CD4-positive, alpha-beta memory T cell (primary cell): ENCODE measurements around the gene PHB1. TPM values are rescaled to one million over a fixed set of nuclear protein-coding genes. Genes with fewer than 3 reads are reported as not detected.

ENCODE experiments used
- CTCF ChIA-PET: fragments of 350-600 bp; sonication (Branson Sonifier 250); formaldehyde crosslinking; loops from one replicate; lab custom pipeline; 2021; ENCODE audit warnings: inconsistent platforms; ENCODE audit not compliant: partially characterized antibody; lab: Charles Lee
- POLR2A ChIA-PET: fragments of 350-600 bp; sonication (Branson Sonifier 250); formaldehyde crosslinking; loops from one replicate; lab custom pipeline; 2021; ENCODE audit not compliant: partially characterized antibody; lab: Charles Lee
- DNase-seq, 5 donors: peaks; one replicate each; pipeline versions ENCODE4 v3.0.0 to v3.0.0-alpha.2; 2020 to 2022; ENCODE audit warnings: mixed read lengths in 1 of 5
- H3K27ac ChIP-seq: one replicate; pipeline ENCODE4 v1.7.0; 2013; ENCODE audit warnings: low read depth, low read length
- H3K27me3 ChIP-seq: 2 replicates; pipeline ENCODE4 v1.7.0; 2013; ENCODE audit warnings: mild to moderate bottlenecking, low read length, moderate library complexity; ENCODE audit not compliant: insufficient read depth
- H3K36me3 ChIP-seq: 2 replicates; pipeline ENCODE4 v1.7.0; 2013; ENCODE audit warnings: mild to moderate bottlenecking, low read length, moderate library complexity; ENCODE audit not compliant: insufficient read depth
- H3K4me1 ChIP-seq: 2 replicates; pipeline ENCODE4 v1.7.0; 2013; ENCODE audit warnings: mild to moderate bottlenecking, low read length, moderate library complexity; ENCODE audit not compliant: insufficient read depth
- H3K4me3 ChIP-seq, 2 donors: one replicate each; pipeline ENCODE4 v1.7.0; 2013; ENCODE audit warnings: low read length in 2 of 2, mild to moderate bottlenecking in 1 of 2
- H3K9me3 ChIP-seq, 2 donors: one replicate each; pipeline ENCODE4 v1.7.0; 2013; ENCODE audit warnings: low read length in 2 of 2, control low read depth in 1 of 2; ENCODE audit not compliant: control insufficient read depth in 1 of 2
- H3K27ac Mint-ChIP-seq, 7 donors: one replicate each; pipeline ENCODE4 v1.8.0; 2020 to 2021; ENCODE audit warnings: mixed read lengths in 7 of 7, mild to moderate bottlenecking in 6 of 7, inconsistent platforms in 3 of 7, moderate library complexity in 3 of 7
- H3K27me3 Mint-ChIP-seq, 2 donors: one replicate each; pipeline ENCODE4 v1.8.0; 2020 to 2021; ENCODE audit warnings: mixed read lengths in 2 of 2
- H3K36me3 Mint-ChIP-seq, 2 donors: one replicate each; pipeline ENCODE4 v1.8.0; 2020 to 2021; ENCODE audit warnings: mixed read lengths in 2 of 2, inconsistent platforms in 1 of 2, mild to moderate bottlenecking in 1 of 2
- H3K4me1 Mint-ChIP-seq, 4 donors: one replicate each; pipeline ENCODE4 v1.8.0; 2020 to 2021; ENCODE audit warnings: mixed read lengths in 4 of 4, mild to moderate bottlenecking in 1 of 4
- H3K4me3 Mint-ChIP-seq, 8 donors: one replicate each; pipeline ENCODE4 v1.8.0; 2020 to 2021; ENCODE audit warnings: mixed read lengths in 8 of 8, mild to moderate bottlenecking in 7 of 8, moderate library complexity in 6 of 8, inconsistent platforms in 3 of 8
- H3K9me3 Mint-ChIP-seq, 8 donors: one replicate each; pipeline ENCODE4 v1.8.0; 2020 to 2021; ENCODE audit warnings: mixed read lengths in 8 of 8, mild to moderate bottlenecking in 5 of 8, inconsistent platforms in 3 of 8, moderate library complexity in 1 of 8
- intact Hi-C: fragments of 100-400 bp; cut with micrococcal nuclease; formaldehyde crosslinking; loops from one replicate; pipeline ENCODE4 v1.15.1; 2023
- polyA plus RNA-seq, 2 donors: library from polyadenylated mRNA; unstranded; fragments of 300-500 nt; fragmentation: Illumina TruSeq; gene quantifications; one replicate each; pipeline ENCODE4 v1.2.3, GENCODE V29; 2021
- total RNA-seq, 2 experiments: library from RNA; stranded (reverse); gene quantifications; one replicate each; pipeline ENCODE4 v1.2.3, GENCODE V29; 2021

PHB1 gene
- total and polyA plus RNA-seq, 4 experiments from 2014 or later, result 62.0 to 202 (median 108) TPM

DNA sequence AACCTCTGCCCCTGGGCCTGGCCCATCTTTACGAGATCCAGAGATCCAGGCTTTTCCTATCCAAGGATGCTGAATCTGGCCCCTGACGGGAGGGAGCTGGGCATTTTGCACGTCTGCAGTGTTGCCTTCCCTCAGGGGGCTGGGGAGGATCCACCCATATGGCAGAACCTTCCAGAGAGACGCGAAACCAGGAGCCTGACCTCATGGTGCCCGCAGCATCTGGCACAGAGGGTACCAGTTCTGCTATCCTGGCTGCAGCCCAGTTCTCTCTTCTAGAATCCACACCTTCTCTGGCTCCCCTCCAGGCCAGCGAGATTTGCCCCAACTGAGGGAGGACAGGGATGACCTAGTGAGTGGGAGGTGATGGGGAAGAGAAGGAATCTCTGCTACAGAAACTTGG lies 32.1 kb downstream of the PHB1 start:
- CTCF ChIA-PET, result interaction anchor here (0.6 kb wide), 1 partner anchor 10 kb away, joined by 3 read pairs; no protein-coding TSS in a partner anchor
- Mint-ChIP-seq H3K4me3 (no peak overlapping the region), H3K27ac (no peak overlapping the region), H3K4me1 (peaks cover 6 to 23% (median 12%) of the 10 kb centered on the region in 4 donors), H3K27me3 (no peaks in the 10 kb centered on the region), H3K9me3 (peaks cover 0 to 2% (median 0%) of the 10 kb centered on the region in 8 donors), H3K36me3 (peaks cover 0 to 14% of the 10 kb centered on the region in 2 donors)
- no peak for DNase-seq
- Histone ChIP-seq H3K27ac (no peak overlapping the region), H3K4me3 (no peak overlapping the region), H3K27me3 (no peaks in the 10 kb centered on the region), H3K9me3 (no peaks in the 10 kb centered on the region), H3K36me3 (no peaks in the 10 kb centered on the region), H3K4me1 (peaks cover 7% of the 10 kb centered on the region)
- intact Hi-C loops, result no loop called here
- POLR2A ChIA-PET, result no interaction called here

DNA sequence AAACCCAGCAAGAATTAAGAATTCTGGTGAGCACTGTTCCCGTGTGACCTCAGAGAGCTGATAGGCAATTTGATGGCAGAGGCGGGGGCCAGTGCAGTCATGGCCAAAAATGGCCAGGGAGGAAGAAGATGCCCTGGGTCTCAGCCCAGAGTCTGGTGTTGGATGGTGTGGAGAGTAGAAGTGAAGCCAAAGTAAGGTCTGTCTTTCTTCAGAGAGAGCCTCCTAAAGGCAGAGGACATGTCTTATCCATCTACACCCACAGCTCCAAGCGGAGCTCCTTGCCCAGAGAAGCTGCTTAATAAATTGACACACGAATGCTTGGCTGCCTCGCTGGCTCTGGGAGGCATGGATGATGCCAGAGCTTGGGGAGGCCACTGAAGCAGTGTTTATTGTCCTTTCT lies 32.9 kb downstream of the PHB1 start:
- CTCF ChIA-PET, result interaction anchor here (0.7 to 0.9 kb wide), 2 partner anchors 13 to 19 kb away, joined by 3 to 4 read pairs; no protein-coding TSS in a partner anchor

DNA sequence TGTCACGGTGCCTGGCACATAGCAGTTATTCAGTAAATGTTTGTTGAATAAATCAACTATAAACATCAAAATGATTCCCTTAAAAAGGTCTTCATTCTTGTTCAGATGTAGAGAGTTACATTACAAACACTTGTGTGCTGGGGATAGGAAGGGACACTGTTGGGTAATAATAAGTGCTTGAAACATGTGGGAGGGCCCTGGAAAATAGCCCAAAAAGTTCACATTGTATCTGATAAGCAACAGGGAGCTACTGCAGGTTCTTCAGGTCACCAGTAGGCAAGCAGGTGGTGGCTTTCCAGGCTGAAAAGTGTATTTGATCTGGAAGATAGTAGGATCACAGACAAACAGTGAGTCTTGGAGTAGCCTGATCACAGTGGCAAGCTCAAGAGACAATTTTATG lies 33.6 kb downstream of the PHB1 start:
- H3K27ac Mint-ChIP-seq, result peak overlapping the region in 2 of 7 donors; percentile 23 to 68
- Histone ChIP-seq H3K4me3 (no peak overlapping the region), H3K36me3 (no peaks in the 10 kb centered on the region), H3K27ac (no peak overlapping the region), H3K4me1 (no peaks in the 10 kb centered on the region), H3K9me3 (no peaks in the 10 kb centered on the region), H3K27me3 (no peaks in the 10 kb centered on the region)
- peaks cover 0 to 8% (median 3%) of the 10 kb centered on the region in 4 donors for H3K4me1 Mint-ChIP-seq
- H3K27me3 Mint-ChIP-seq, result no peaks in the 10 kb centered on the region
- no peak overlapping the region for H3K4me3 Mint-ChIP-seq
- POLR2A ChIA-PET, result no interaction called here
- intact Hi-C loops, result no loop called here
- no peak for DNase-seq
- CTCF ChIA-PET, result interaction anchor here (0.7 to 0.9 kb wide), 2 partner anchors 12 to 20 kb away, joined by 3 to 4 read pairs; no protein-coding TSS in a partner anchor
- H3K36me3 Mint-ChIP-seq, result peaks cover 0 to 14% of the 10 kb centered on the region in 2 donors
- no peaks in the 10 kb centered on the region for H3K9me3 Mint-ChIP-seq

More for the DNA sequence above, 32.9 kb downstream of the PHB1 start:
- H3K27me3 ChIP-seq, result no peaks in the 10 kb centered on the region
- POLR2A ChIA-PET, result interaction anchor here (0.6 kb wide), 1 partner anchor 40 kb away, joined by 3 read pairs; no protein-coding TSS in a partner anchor
- no peak for DNase-seq
- no peaks in the 10 kb centered on the region for H3K27me3 Mint-ChIP-seq
- no peaks in the 10 kb centered on the region for H3K4me1 ChIP-seq
- H3K36me3 ChIP-seq, result no peaks in the 10 kb centered on the region
- no peaks in the 10 kb centered on the region for H3K9me3 Mint-ChIP-seq
- H3K4me1 Mint-ChIP-seq, result peaks cover 0 to 15% (median 6%) of the 10 kb centered on the region in 4 donors
- H3K27ac ChIP-seq, result no peak overlapping the region
- H3K4me3 ChIP-seq, result no peak overlapping the region
- no peaks in the 10 kb centered on the region for H3K9me3 ChIP-seq
- H3K4me3 Mint-ChIP-seq, result no peak overlapping the region
- intact Hi-C loops, result no loop called here
- peak overlapping the region in 2 of 7 donors; percentile 28 to 29 for H3K27ac Mint-ChIP-seq
- H3K36me3 Mint-ChIP-seq, result peaks cover 0 to 14% of the 10 kb centered on the region in 2 donors

DNA sequence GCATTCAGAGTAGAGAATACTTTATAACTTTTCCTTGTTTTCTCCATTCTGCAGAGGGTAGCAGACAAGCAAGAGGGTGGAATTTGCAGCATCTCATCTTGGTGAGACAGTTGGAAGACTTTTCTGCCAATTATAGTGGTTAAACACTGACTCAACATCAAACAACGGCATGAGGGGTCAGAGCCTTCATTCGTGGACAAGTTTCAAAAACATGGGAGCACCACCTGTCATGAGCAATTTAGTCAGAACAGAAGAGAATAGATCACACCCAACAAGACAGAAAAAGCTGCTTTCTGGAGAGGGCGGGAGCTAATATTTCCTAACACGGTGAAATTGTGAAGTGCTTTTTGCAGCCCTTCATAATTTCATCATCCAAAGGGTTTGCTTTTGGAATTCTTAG lies 34.8 kb downstream of the PHB1 start:
- H3K4me1 Mint-ChIP-seq, result peaks cover 0 to 5% (median 2%) of the 10 kb centered on the region in 4 donors
- ChIA-PET POLR2A (no interaction called here), CTCF (interaction anchor here (0.6 kb wide), 1 partner anchor 200 kb away, joined by 3 read pairs; no protein-coding TSS in a partner anchor)
- peaks cover 0 to 16% of the 10 kb centered on the region in 2 donors for H3K36me3 Mint-ChIP-seq
- H3K36me3 ChIP-seq, result no peaks in the 10 kb centered on the region
- H3K27me3 ChIP-seq, result no peaks in the 10 kb centered on the region
- no peak for DNase-seq
- no peak overlapping the region for H3K4me3 Mint-ChIP-seq
- H3K27ac ChIP-seq, result no peak overlapping the region
- H3K4me3 ChIP-seq, result no peak overlapping the region
- H3K4me1 ChIP-seq, result no peaks in the 10 kb centered on the region
- intact Hi-C loops, result no loop called here
- no peaks in the 10 kb centered on the region for H3K9me3 Mint-ChIP-seq
- no peaks in the 10 kb centered on the region for H3K27me3 Mint-ChIP-seq
- H3K9me3 ChIP-seq, result no peaks in the 10 kb centered on the region
- no peak overlapping the region for H3K27ac Mint-ChIP-seq

DNA sequence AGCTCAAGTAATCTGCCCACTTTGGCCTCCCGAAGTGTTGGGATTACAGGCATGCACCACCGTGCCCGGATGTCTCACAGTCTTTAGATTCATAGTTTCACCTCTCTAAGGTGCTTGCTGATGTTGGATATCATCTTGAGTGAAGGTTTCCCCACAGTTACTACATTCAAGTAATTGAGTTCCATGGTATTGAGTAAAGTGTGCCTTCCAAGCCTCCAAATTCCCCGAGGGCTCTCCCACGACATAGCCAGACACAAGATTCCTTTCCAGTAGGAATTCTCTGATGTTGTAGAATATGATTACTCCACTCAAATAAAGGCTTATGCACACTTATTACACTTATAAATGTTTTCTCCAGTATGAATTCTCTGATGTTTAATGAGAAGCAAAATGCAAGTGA lies 36.4 kb downstream of the PHB1 start:
- intact Hi-C loops, result no loop called here
- H3K27me3 Mint-ChIP-seq, result no peaks in the 10 kb centered on the region
- H3K4me1 ChIP-seq, result no peaks in the 10 kb centered on the region
- H3K36me3 Mint-ChIP-seq, result peaks cover 0 to 16% of the 10 kb centered on the region in 2 donors
- no peak overlapping the region for H3K27ac ChIP-seq
- no peak for DNase-seq
- no peaks in the 10 kb centered on the region for H3K36me3 ChIP-seq
- CTCF ChIA-PET, result interaction anchor here (0.6 to 3.8 kb wide), 3 partner anchors 10 to 19 kb away, joined by 3 to 16 read pairs (median 3); no protein-coding TSS in a partner anchor
- POLR2A ChIA-PET, result interaction anchor here (1.0 kb wide), 1 partner anchor 10 kb away, joined by 3 read pairs; no protein-coding TSS in a partner anchor
- H3K4me1 Mint-ChIP-seq, result peaks cover 0 to 3% (median 0%) of the 10 kb centered on the region in 4 donors
- no peaks in the 10 kb centered on the region for H3K27me3 ChIP-seq
- peak overlapping the region in 1 of 7 donors; percentile 39 for H3K27ac Mint-ChIP-seq
- no peak overlapping the region for H3K4me3 Mint-ChIP-seq
- H3K4me3 ChIP-seq, result no peak overlapping the region
- no peaks in the 10 kb centered on the region for H3K9me3 ChIP-seq
- no peaks in the 10 kb centered on the region for H3K9me3 Mint-ChIP-seq

DNA sequence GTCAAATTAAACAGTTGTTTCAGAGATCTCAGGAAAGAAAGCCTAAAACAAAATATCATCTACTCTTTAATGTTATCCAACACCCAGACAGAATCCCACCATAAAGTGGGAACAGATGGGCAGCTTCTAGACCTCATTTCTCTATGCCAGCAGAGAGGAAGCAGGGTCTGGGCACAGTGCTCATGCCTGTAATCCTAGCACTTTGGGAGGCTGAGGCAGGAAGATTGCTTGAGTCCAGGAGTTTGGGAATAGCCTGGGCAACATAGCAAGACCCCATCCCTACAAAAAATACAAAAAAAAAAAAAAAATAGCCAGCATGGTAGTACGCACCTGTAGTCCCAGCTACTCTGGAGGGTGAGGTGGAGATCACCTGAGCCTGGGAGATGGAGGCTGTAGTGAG lies 39.1 kb downstream of the PHB1 start:
- peaks cover 0 to 3% (median 0%) of the 10 kb centered on the region in 4 donors for H3K4me1 Mint-ChIP-seq
- peaks cover 0 to 21% of the 10 kb centered on the region in 2 donors for H3K36me3 Mint-ChIP-seq
- Histone ChIP-seq H3K4me1 (no peaks in the 10 kb centered on the region), H3K36me3 (no peaks in the 10 kb centered on the region), H3K27ac (no peak overlapping the region), H3K4me3 (no peak overlapping the region), H3K9me3 (no peaks in the 10 kb centered on the region), H3K27me3 (no peaks in the 10 kb centered on the region)
- no peaks in the 10 kb centered on the region for H3K27me3 Mint-ChIP-seq
- no peak overlapping the region for H3K4me3 Mint-ChIP-seq
- no peak for DNase-seq
- H3K27ac Mint-ChIP-seq, result no peak overlapping the region
- CTCF ChIA-PET, result interaction anchor here (0.6 to 1.5 kb wide), 2 partner anchors 13 to 39 kb away, joined by 3 read pairs; no protein-coding TSS in a partner anchor
- H3K9me3 Mint-ChIP-seq, result no peaks in the 10 kb centered on the region
- POLR2A ChIA-PET, result interaction anchor here (1.8 kb wide), 1 partner anchor 15 kb away, joined by 4 read pairs; no protein-coding TSS in a partner anchor
- intact Hi-C loops, result no loop called here

DNA sequence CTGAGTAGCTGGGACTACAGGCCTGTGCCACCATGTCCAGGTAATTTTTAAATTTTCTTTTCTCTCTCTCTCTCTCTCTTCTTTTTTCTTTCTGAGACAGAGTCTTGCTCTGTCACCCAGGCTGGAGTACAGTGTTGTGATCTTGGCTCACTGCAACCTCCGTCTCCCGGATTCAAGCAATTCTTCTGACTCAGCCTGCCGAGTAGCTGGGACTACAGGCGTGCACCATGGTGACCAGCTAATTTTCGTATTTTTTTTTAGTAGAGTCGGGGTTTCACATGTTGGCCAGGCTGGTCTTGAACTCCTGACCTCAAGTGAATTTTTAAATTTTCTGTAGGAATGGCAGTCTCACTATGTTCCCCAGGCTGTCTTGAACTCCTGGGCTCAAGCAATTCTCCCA lies 41.6 kb downstream of the PHB1 start:
- no peaks in the 10 kb centered on the region for H3K36me3 ChIP-seq
- Mint-ChIP-seq H3K4me1 (peaks cover 3 to 5% (median 4%) of the 10 kb centered on the region in 4 donors), H3K27ac (no peak overlapping the region), H3K36me3 (peaks cover 3 to 7% of the 10 kb centered on the region in 2 donors), H3K9me3 (no peaks in the 10 kb centered on the region), H3K27me3 (no peaks in the 10 kb centered on the region), H3K4me3 (no peak overlapping the region)
- ChIA-PET CTCF (interaction anchor here (1.1 kb wide), 1 partner anchor 26 kb away, joined by 3 read pairs; no protein-coding TSS in a partner anchor), POLR2A (no interaction called here)
- no peaks in the 10 kb centered on the region for H3K4me1 ChIP-seq
- H3K4me3 ChIP-seq, result no peak overlapping the region
- H3K27me3 ChIP-seq, result no peaks in the 10 kb centered on the region
- no peak for DNase-seq
- intact Hi-C loops, result no loop called here
- H3K27ac ChIP-seq, result no peak overlapping the region
- no peaks in the 10 kb centered on the region for H3K9me3 ChIP-seq
